GM12878 (cell line): ENCODE results near the gene HOXD3. TPM values are rescaled to one million over a fixed set of nuclear protein-coding genes. Genes with fewer than 3 reads are reported as not detected.

ENCODE experiments used
- ATAC-seq: fragments of 200-7000 bp; cut with Tn5 transposase; 3 replicates; pipeline ENCODE4 v1.9.1; 2020; ENCODE audit warnings: mild to moderate bottlenecking, moderate library complexity
- BruUV-seq: library from RNA; stranded (reverse); fragments of 400-500 nt; replicated peaks from 2 replicates; lab custom pipeline; 2021; lab: Mats Ljungman, UMichigan
- CTCF ChIA-PET: fragments of 300-600 bp; sonication (Branson Sonifier 250); formaldehyde crosslinking; extraction: SDS; loops from one replicate; lab custom pipeline; 2021; ENCODE audit warnings: inconsistent platforms; lab: Yijun Ruan, JAX
- POLR2A ChIA-PET: fragments of 350-600 bp; formaldehyde crosslinking; extraction: SDS; loops from one replicate; lab custom pipeline; 2021; ENCODE audit warnings: inconsistent platforms; lab: Charles Lee
- RAD21 ChIA-PET: fragments of 300-600 bp; sonication (Branson Sonifier 250); formaldehyde crosslinking; loops from one replicate; lab custom pipeline; 2023; ENCODE audit warnings: antibody characterized with exemption; ENCODE audit not compliant: unreplicated experiment; lab: Charles Lee
- SMC1A ChIA-PET: fragments of 300-600 bp; sonication (Branson Sonifier 250); formaldehyde crosslinking; loops from one replicate; lab custom pipeline; 2023; ENCODE audit not compliant: unreplicated experiment, uncharacterized antibody; lab: Charles Lee
- DNase-seq: peaks from one replicate; pipeline ENCODE4 v3.0.0-alpha.2; 2011; ENCODE audit warnings: low read depth, low spot score
- FAIRE-seq: peaks from 3 replicates; lab custom pipeline; 2011; peaks lifted over from hg19 to GRCh38; lab: Jason Lieb, UNC
- H2AFZ ChIP-seq: 2 replicates; pipeline ENCODE4 v1.6.0; 2011; ENCODE audit warnings: low read depth, low read length, control low read depth; ENCODE audit not compliant: control insufficient read depth
- H3K27ac ChIP-seq: 2 replicates; pipeline ENCODE4 v1.5.1; 2011; ENCODE audit warnings: control low read depth; ENCODE audit not compliant: control insufficient read depth, insufficient read depth
- H3K27me3 ChIP-seq, 2 experiments: replicated peaks in 1 of 2; 2 replicates each; pipeline versions ENCODE4 v1.6.0 to v1.6.1; 2011; ENCODE audit warnings: low read length in 1 of 2; ENCODE audit not compliant: control insufficient read depth in 2 of 2, insufficient read depth in 2 of 2
- H3K36me3 ChIP-seq, 2 experiments: 2 replicates each; pipeline ENCODE4 v1.5.1; 2011; ENCODE audit warnings: low read length in 1 of 2; ENCODE audit not compliant: control insufficient read depth in 2 of 2, insufficient read depth in 2 of 2
- H3K4me1 ChIP-seq: 2 replicates; pipeline ENCODE4 v1.6.1; 2011; ENCODE audit warnings: mild to moderate bottlenecking, low read length, moderate library complexity, mixed read lengths; ENCODE audit not compliant: control insufficient read depth, insufficient read depth
- H3K4me2 ChIP-seq: 2 replicates; pipeline ENCODE4 v1.6.0; 2011; ENCODE audit warnings: control low read depth; ENCODE audit not compliant: control insufficient read depth, insufficient read depth
- H3K4me3 ChIP-seq: fragments of 200-600 bp; sonication (generic); 2 replicates; pipeline ENCODE4 v1.5.1; 2016
- H3K79me2 ChIP-seq: 2 replicates; pipeline ENCODE4 v1.6.0; 2011; ENCODE audit warnings: low read length; ENCODE audit not compliant: control insufficient read depth, insufficient read depth
- H3K9ac ChIP-seq: 2 replicates; pipeline ENCODE4 v1.8.0; 2011; ENCODE audit warnings: low read length, control low read depth, mixed read lengths; ENCODE audit not compliant: control insufficient read depth, insufficient read depth
- H3K9me3 ChIP-seq: replicated peaks from 3 replicates; pipeline ENCODE4 v1.5.1; 2011; ENCODE audit warnings: mild to moderate bottlenecking, low read length; ENCODE audit not compliant: control insufficient read depth, insufficient read depth
- H4K20me1 ChIP-seq: 2 replicates; pipeline ENCODE4 v1.6.0; 2011; ENCODE audit not compliant: control insufficient read depth, insufficient read depth
- BHLHE40 ChIP-seq, 2 experiments: fragments of 450-650 bp in 1 of 2; IDR thresholded peaks; 2 replicates each; pipeline ENCODE4 v1.6.1; 2011 to 2017; ENCODE audit warnings: low read depth in 2 of 2, borderline replicate concordance in 1 of 2, improper control_type of control experiment in 1 of 2, low read length in 1 of 2, mild to moderate bottlenecking in 1 of 2
- CHD2 ChIP-seq: IDR thresholded peaks from 2 replicates; pipeline ENCODE4 v1.6.1; 2011; ENCODE audit warnings: low read depth, low read length, improper control_type of control experiment, borderline replicate concordance
- CUX1 ChIP-seq: IDR thresholded peaks from 2 replicates; pipeline ENCODE4 v1.6.1; 2012; ENCODE audit warnings: improper control_type of control experiment, low read depth, low read length; ENCODE audit not compliant: insufficient replicate concordance
- EP300 ChIP-seq, 2 experiments: fragments of 150-350 bp in 1 of 2; IDR thresholded peaks; 2 replicates each; pipeline ENCODE4 v1.6.1; 2011 to 2012; ENCODE audit warnings: low read depth in 2 of 2, low read length in 2 of 2, borderline replicate concordance in 1 of 2, improper control_type of control experiment in 1 of 2, inconsistent platforms in 1 of 2; ENCODE audit not compliant: control insufficient read depth in 1 of 2
- FOXM1 ChIP-seq: IDR thresholded peaks from 2 replicates; pipeline ENCODE4 v1.6.1; 2012; ENCODE audit warnings: low read depth, mild to moderate bottlenecking, inconsistent platforms, low read length, moderate library complexity
- MTA3 ChIP-seq: IDR thresholded peaks from 2 replicates; pipeline ENCODE4 v1.6.1; 2012; ENCODE audit warnings: low read length, inconsistent platforms, borderline replicate concordance
- SIX5 ChIP-seq: IDR thresholded peaks from 2 replicates; pipeline ENCODE4 v1.6.1; 2011; ENCODE audit warnings: mild to moderate bottlenecking, low read depth, low read length, moderate library complexity; ENCODE audit not compliant: severe bottlenecking
- SMAD1 ChIP-seq: fragments of 450-650 bp; IDR thresholded peaks from 2 replicates; pipeline ENCODE4 v1.6.1; 2018; ENCODE audit warnings: mild to moderate bottlenecking, low read depth; ENCODE audit not compliant: partially characterized antibody
- TAF1 ChIP-seq: IDR thresholded peaks from 2 replicates; pipeline ENCODE4 v1.6.1; 2011; ENCODE audit warnings: mild to moderate bottlenecking, low read depth, low read length, borderline replicate concordance
- ZNF217 ChIP-seq: fragments of 450-650 bp; IDR thresholded peaks from 2 replicates; pipeline ENCODE4 v1.6.1; 2017; ENCODE audit warnings: antibody characterized with exemption, mild to moderate bottlenecking
- ZNF274 ChIP-seq: IDR thresholded peaks from one replicate; pipeline ENCODE4 v1.8.0; 2011; ENCODE audit not compliant: insufficient read length, insufficient read depth
- WGBS: methylation state at CpG from one replicate; pipeline ENCODE4 v1.1.6; 2016; ENCODE audit warnings: low lambda C conversion rate; ENCODE audit not compliant: insufficient replicate concordance, insufficient coverage; ENCODE audit errors: missing lambda C conversion rate; 5-methylcytosine and 5-hydroxymethylcytosine counted together
- in situ Hi-C: fragments of 300-500 bp; cut with MboI; formaldehyde crosslinking; loops from 9 replicates; pipeline ENCODE4 v1.14.3; 2018; ENCODE audit warnings: mixed read lengths
- intact Hi-C: fragments of 100-400 bp; cut with micrococcal nuclease; formaldehyde crosslinking; loops from one replicate; pipeline ENCODE4 v1.14.2; 2022; ENCODE audit not compliant: unreplicated experiment
- polyA plus RNA-seq, 11 experiments: library from polyadenylated mRNA; depleted of rRNA in 4 of 11; unstranded in 6 of 11; stranded (reverse) in 5 of 11; fragments of >200 nt; fragmentation: Nextera tagmentation in 4 of 11; fragmentation: Illumina TruSeq in 1 of 11; extraction: Ambion mirVana in 4 of 11; extraction: Trizol in 1 of 11; gene quantifications; 1 replicate in 1 of 11; 2 replicates in 10 of 11; pipeline versions ENCODE4 v1.2.1 to v1.2.3, GENCODE V29; 2011 to 2016; ENCODE audit warnings: inconsistent platforms in 2 of 11, missing spikeins in 2 of 11, low read depth in 1 of 11
- total RNA-seq, 4 experiments: library from RNA; depleted of rRNA in 3 of 4; stranded (reverse); fragments of >200 nt in 3 of 4; fragmentation: Illumina TruSeq in 1 of 4; extraction: Trizol in 1 of 4; gene quantifications; 2 replicates each; pipeline versions ENCODE4 v1.2.1 to v1.2.3, GENCODE V29; 2013 to 2021

The HOXD3 gene
- total and polyA plus RNA-seq, 10 of the 15 experiments (the other 5 are each of a cell fraction or from before 2014, with no cell fraction given), result not detected

GRCh38 chr2:176128172-176128981 is 28.7 kb upstream of the HOXD3 start:
- FAIRE-seq (no peak), DNase-seq (no peak), ATAC-seq (no peak)
- no peaks in the 10 kb centered on the region for H3K79me2 ChIP-seq
- H3K36me3 ChIP-seq, result no peaks in the 10 kb centered on the region
- no peak overlapping the region for H2AFZ ChIP-seq
- peaks cover 8 to 32% of the 10 kb centered on the region in 2 experiments for H3K27me3 ChIP-seq
- RAD21 ChIA-PET, result interaction anchor here (2.2 to 3.7 kb wide), 6 partner anchors 326 to 1020 kb away, joined by 7 to 25 read pairs (median 17); no protein-coding TSS in a partner anchor
- SMC1A ChIA-PET, result interaction anchor here (0.9 to 2.2 kb wide), 8 partner anchors 12 to 1033 kb away, joined by 3 to 20 read pairs (median 8); no protein-coding TSS in a partner anchor
- no peak overlapping the region for H3K4me3 ChIP-seq
- intact Hi-C loops (loop anchor here (5.0 kb wide), 2 partner anchors 689 to 1034 kb away; no protein-coding TSS in a partner anchor), in situ Hi-C loops (loop anchor here (5.0 to 25.0 kb wide), 4 partner anchors 509 to 1209 kb away; no protein-coding TSS in a partner anchor)
- POLR2A ChIA-PET, result no interaction called here
- no peak overlapping the region for H3K27ac ChIP-seq
- no peak for TF ChIP-seq TAF1
- no peak for TF ChIP-seq SIX5
- no peak for TF ChIP-seq ZNF274
- no peak for TF ChIP-seq EP300 (IDR thresholded peaks at IDR 0.05; ENCODE audit: borderline replicate concordance in 1 of 2, control insufficient read depth in 1 of 2, low read depth in 2 of 2, low read length in 2 of 2)
- TF ChIP-seq ZNF217, result no peak
- no peak for TF ChIP-seq FOXM1
- no peak for TF ChIP-seq CHD2
- no peak for TF ChIP-seq BHLHE40 (IDR thresholded peaks at IDR 0.05; ENCODE audit: borderline replicate concordance in 1 of 2, low read depth in 2 of 2, low read length in 1 of 2)
- no peak for TF ChIP-seq SMAD1
- TF ChIP-seq MTA3, result no peak
- no peak for TF ChIP-seq CUX1
- CTCF ChIA-PET, result interaction anchor here (0.6 to 4.3 kb wide), 16 partner anchors 12 to 1033 kb away, joined by 3 to 79 read pairs (median 20); no protein-coding TSS in a partner anchor
- no peaks in the 10 kb centered on the region for H4K20me1 ChIP-seq
- H3K4me2 ChIP-seq, result no peak overlapping the region
- H3K9me3 ChIP-seq, result peaks cover 1% of the 10 kb centered on the region; the same call in 2 of the 3 replicates
- 39% methylated on average over 49 of the region's 49 CpGs for WGBS
- no peaks in the 10 kb centered on the region for H3K4me1 ChIP-seq
- H3K9ac ChIP-seq, result no peak overlapping the region
- BruUV-seq, result no TSS peak
